ENCODE results near the gene EMID1.

Gene EMID1

DNA sequence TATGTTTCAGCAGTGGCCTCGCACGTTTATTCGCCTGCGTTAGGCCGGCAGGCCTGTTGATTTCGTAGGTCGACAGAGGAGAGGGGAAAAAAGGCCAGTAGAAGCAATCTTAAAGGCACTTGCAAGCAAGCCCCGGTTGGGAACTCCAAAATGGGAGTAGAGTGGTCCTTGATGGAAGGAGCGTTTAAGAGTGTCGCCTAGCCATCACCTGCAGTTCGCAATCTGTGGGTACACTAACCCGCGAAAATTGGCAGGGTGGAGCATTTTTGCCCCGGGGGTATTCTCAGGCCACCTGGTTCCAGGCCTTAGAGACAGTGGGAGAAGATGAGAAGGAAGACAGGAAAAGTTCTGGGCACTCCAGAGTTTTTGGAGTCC lies 63.5 kb downstream of the EMID1 start:
- Mint-ChIP-seq H3K4me3 (peak overlapping the region; percentile 86 to 90), H3K27me3 (no peaks in the 10 kb centered on the region), H3K27ac (peak overlapping the region; percentile 97 to 98), H3K4me1 (ENCODE audit: low read depth in 2 of 2) (peaks cover 51 to 65% of the 10 kb centered on the region in 2 donors), H3K9me3 (no peaks in the 10 kb centered on the region), H3K36me3 (ENCODE audit: insufficient read depth) (peaks cover 57% of the 10 kb centered on the region)
- DNase-seq (no peak), ATAC-seq (replicated peaks) (no peak)

DNA sequence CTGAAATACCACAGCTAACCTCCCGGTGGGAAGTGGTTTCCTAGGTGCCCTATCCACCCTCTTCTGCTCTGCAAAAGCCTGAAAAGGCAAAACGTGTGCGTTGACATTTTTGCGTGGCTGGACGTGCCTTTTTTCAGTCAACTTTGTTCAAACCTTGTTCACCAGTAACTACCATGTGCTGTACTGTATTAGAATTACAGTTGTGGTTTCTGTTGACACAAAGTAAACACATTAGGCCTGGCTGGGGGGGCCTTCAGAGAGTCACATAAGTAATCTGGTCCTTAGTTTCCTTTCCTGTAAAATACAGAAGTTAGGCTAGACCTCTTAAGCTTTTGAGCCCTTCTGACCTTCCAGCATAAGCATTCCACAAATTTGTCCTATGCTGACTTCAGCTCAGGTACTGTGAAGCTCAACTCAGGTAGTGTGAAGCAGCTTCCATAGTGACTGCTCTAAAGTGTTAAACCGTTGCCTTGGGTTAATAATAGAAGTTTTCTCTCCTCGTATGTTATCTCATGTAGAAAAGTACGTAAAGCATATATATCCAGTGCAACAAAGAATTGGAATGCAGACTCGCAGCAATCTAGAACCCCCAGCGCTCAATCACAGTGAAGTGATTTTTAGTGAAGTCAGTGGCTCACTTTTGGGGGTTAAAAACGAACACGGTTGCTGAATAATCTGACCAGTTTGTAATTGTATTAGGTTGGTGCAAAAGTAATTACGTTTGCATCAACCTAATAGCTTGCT lies 64.2 kb downstream of the EMID1 start:
- Mint-ChIP-seq H3K9me3 (no peaks in the 10 kb centered on the region), H3K4me1 (ENCODE audit: low read depth in 2 of 2) (peaks cover 56 to 72% of the 10 kb centered on the region in 2 donors), H3K27ac (peak overlapping the region; percentile 97 to 98), H3K4me3 (peak overlapping the region; percentile 86 to 90), H3K36me3 (ENCODE audit: insufficient read depth) (peaks cover 64% of the 10 kb centered on the region), H3K27me3 (no peaks in the 10 kb centered on the region)
- ATAC-seq (replicated peaks) (no peak), DNase-seq (no peak)

DNA sequence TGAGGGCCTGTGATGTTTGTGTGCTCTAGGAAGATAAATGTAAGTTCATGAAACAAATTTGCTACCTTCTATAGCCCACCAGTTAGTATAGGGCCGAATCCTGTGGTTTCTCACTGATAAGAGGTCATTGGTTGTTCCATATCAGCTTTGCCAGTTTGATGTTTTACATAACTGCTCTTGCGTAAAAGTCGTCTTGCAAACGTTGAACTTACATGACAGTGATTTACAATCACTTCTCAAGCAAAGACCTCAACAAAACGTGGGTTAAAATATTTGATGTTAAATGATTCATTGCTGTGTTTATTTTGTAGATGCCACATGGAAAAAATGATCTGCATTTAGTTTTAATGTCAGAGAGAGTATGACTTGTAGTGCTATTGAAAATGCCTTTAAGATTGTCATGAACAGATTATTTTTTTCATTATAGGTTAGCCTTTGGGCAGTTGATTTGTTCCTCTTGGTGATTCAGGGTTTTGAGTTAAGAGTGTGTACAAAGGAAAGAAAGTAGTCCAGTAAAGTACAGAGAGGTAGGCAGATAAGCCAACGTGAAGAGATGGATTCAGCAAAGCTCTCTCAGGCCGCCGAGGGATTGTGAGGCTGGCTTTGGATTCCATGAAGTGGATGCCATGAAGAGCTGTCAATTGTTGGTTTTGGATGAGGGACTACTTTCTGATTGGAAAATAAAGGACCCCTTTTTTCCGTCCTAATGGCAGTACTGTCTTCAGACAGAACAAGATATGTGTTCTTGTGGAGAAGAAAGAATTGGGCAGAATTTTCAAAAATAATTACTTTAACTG lies 65.0 kb downstream of the EMID1 start:
- Mint-ChIP-seq H3K4me3 (peak overlapping the region; percentile 86 to 90), H3K27me3 (no peaks in the 10 kb centered on the region), H3K36me3 (ENCODE audit: insufficient read depth) (peaks cover 71% of the 10 kb centered on the region), H3K9me3 (no peaks in the 10 kb centered on the region), H3K4me1 (ENCODE audit: low read depth in 2 of 2) (peaks cover 57 to 79% of the 10 kb centered on the region in 2 donors), H3K27ac (peak overlapping the region; percentile 81 to 98)
- no peak for DNase-seq
- ATAC-seq (replicated peaks), result no peak

DNA sequence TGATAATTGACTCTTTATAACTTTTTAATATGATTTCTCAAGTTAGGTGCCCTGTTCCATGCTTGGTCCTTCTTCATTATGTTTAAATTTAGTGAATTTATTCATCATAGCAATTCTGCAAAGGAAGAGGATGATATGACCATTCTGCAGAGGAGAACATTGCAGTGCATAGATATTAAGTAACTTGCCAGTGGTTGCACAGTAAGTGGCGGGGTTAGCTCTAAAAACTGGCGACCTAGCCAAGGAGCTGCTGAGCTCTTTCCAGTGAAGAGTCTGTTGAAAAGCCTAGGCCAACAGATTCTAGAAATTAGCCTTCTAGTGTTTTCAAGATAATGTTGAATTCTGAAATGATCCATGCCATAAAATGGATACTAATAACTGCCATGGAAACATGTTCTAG lies 66.9 kb downstream of the EMID1 start:
- no peak for DNase-seq
- no peak for ATAC-seq (replicated peaks)
- peaks cover 55 to 81% of the 10 kb centered on the region in 2 donors for H3K4me1 Mint-ChIP-seq (ENCODE audit: low read depth in 2 of 2)
- no peaks in the 10 kb centered on the region for H3K9me3 Mint-ChIP-seq
- H3K27me3 Mint-ChIP-seq, result no peaks in the 10 kb centered on the region
- H3K27ac Mint-ChIP-seq, result peak overlapping the region; percentile 39 to 83
- peak overlapping the region in 1 of 2 donors; percentile 56 for H3K4me3 Mint-ChIP-seq
- H3K36me3 Mint-ChIP-seq (ENCODE audit: insufficient read depth), result peaks cover 86% of the 10 kb centered on the region

DNA sequence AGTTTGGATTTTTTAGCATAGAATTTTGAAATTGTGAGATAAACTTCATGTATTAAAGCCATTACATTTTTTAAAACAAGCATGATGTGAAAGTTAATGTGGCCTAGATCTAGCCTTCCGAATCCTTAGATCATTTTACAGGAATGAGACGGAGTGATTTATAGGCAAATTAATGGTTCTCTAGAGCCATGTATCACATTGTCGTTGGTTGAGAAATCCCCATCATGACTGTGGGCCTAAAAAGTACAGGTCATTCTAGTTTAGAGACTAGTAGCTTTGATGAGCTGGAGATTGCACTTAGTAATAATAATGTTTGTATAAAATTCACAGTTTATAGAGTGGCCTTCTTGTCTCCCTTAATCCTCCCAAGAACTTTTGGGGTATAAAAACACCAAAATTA lies 69.5 kb downstream of the EMID1 start:
- Mint-ChIP-seq H3K4me3 (peak overlapping the region in 1 of 2 donors; percentile 25), H3K27ac (peak overlapping the region in 1 of 2 donors; percentile 83), H3K4me1 (ENCODE audit: low read depth in 2 of 2) (peaks cover 53 to 83% of the 10 kb centered on the region in 2 donors)

DNA sequence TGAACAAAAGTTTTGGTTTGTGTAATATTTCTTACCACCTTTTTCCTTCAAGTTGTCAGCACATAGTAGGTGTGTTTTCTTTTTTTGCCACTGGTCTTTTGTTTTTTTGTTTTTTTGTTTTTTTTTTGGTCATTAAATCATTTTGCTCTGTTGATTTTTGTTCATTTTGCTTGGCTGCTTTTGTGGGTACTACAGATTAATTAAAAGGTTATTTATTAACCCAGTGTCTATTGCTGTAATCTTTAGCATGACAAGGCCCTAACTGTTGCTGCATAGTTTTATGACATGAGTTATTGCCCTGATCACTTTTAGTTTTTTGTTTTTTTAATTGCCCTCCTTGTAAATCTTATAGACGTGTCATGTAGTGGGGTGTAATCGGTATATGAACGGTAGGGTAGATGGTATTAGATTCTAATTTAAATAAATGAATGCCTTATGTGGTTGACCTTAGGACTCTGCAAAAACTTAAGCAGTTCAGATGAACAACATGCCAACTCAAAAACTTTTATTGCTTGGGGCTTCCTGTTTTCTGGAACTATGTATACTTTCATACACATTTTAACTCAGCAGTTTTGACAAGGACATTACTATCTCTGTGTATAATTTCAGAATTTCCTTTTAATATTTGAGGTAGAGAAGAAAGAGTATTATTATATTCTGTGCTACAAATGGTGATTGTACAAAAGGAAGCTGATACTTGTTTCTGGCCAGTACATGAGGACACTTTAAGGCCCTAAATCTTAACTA lies 70.3 kb downstream of the EMID1 start:
- Mint-ChIP-seq H3K4me3 (peak overlapping the region; percentile 27 to 51), H3K27ac (peak overlapping the region; percentile 44 to 89), H3K27me3 (no peaks in the 10 kb centered on the region), H3K36me3 (ENCODE audit: insufficient read depth) (peaks cover 93% of the 10 kb centered on the region), H3K4me1 (ENCODE audit: low read depth in 2 of 2) (peaks cover 45 to 77% of the 10 kb centered on the region in 2 donors), H3K9me3 (no peaks in the 10 kb centered on the region)
- no peak for ATAC-seq (replicated peaks)
- DNase-seq, result no peak

More for the DNA sequence above, 69.5 kb downstream of the EMID1 start:
- H3K27me3 Mint-ChIP-seq, result no peaks in the 10 kb centered on the region
- ATAC-seq (replicated peaks), result no peak
- no peak for DNase-seq
- H3K9me3 Mint-ChIP-seq, result no peaks in the 10 kb centered on the region
- H3K36me3 Mint-ChIP-seq (ENCODE audit: insufficient read depth), result peaks cover 92% of the 10 kb centered on the region

DNA sequence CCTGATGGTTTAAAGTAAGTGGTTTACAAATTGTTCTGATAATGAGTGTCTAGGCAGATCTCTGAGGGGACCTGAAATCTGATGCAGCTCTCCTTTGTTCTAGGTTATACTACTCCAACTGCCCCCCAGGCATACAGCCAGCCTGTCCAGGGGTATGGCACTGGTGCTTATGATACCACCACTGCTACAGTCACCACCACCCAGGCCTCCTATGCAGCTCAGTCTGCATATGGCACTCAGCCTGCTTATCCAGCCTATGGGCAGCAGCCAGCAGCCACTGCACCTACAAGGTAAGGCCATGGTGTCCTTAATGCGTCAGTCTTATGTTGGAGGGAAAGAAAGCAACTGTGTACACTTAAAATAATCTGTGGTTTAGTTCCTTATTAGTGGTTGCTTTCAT lies 72.2 kb downstream of the EMID1 start:
- Mint-ChIP-seq H3K9me3 (no peaks in the 10 kb centered on the region), H3K27ac (peak overlapping the region in 1 of 2 donors; percentile 38), H3K36me3 (ENCODE audit: insufficient read depth) (peaks cover 100% of the 10 kb centered on the region), H3K27me3 (no peaks in the 10 kb centered on the region), H3K4me3 (no peak overlapping the region), H3K4me1 (ENCODE audit: low read depth in 2 of 2) (peaks cover 35 to 69% of the 10 kb centered on the region in 2 donors)
- no peak for DNase-seq
- ATAC-seq (replicated peaks), result no peak

DNA sequence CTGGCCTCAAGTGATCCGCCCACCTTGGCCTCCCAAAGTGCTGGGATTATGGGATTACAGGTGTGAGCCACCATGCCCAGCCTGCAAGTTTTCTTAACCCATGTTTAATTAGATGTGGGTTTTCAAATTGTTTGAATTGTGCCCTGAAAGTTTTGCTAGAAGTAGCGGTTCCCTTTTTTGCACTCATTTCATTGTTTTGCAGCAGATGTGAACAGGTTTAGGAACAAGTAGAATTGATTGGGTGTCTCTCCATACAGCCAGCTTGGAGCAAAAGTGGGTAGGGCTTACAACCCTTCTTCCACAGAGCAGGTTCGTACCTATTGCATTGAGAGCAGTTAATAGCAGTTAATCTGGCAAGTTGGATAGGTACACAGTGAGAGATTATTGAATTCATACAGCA lies 78.5 kb downstream of the EMID1 start:
- Mint-ChIP-seq H3K27ac (no peak overlapping the region), H3K9me3 (no peaks in the 10 kb centered on the region), H3K36me3 (ENCODE audit: insufficient read depth) (peaks cover 100% of the 10 kb centered on the region), H3K27me3 (no peaks in the 10 kb centered on the region), H3K4me3 (no peak overlapping the region), H3K4me1 (ENCODE audit: low read depth in 2 of 2) (peaks cover 8 to 28% of the 10 kb centered on the region in 2 donors)
- no peak for ATAC-seq (replicated peaks)
- DNase-seq, result no peak

DNA sequence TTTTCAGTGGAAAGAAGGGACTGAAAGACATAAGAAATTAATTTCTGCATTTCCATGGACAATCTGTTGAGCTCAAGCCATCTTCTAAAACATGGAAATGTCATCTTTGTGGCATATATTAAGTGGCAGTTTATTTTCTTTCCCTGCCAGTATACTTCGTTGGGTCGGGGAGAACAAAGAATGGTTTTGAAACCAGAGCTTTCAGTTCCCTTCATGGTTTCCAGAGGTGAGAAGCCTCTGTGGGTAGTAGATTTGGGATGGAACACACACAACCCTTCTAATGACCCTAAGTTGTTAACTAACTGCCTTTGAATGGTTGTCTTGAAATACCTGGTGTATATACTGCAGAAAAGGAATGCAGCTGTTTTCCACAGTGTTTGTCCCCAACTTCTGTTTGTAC lies 83.1 kb downstream of the EMID1 start:
- no peak overlapping the region for H3K4me3 Mint-ChIP-seq
- H3K27ac Mint-ChIP-seq, result peak overlapping the region; percentile 11 to 34
- peaks cover 12 to 30% of the 10 kb centered on the region in 2 donors for H3K4me1 Mint-ChIP-seq (ENCODE audit: low read depth in 2 of 2)

DNA sequence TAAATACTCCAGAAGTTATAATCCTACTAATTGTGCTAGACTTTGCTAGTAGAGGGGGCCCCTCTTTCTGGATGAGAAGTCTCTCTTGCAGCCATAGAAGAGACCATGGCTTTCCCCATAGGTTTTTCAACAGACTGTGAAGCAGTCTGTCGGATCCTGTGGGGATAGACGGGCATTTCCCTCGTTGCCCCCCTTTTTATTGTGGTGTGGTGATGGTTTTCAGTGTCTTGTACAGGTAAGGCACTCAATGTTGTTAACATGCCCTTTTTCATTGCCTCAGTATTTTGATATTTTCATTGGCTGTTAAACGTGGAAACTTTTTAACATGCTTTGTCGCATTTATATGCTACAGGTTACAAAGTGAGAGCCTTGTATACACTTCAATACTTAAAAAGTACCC lies 84.4 kb downstream of the EMID1 start:
- H3K27ac Mint-ChIP-seq, result no peak overlapping the region
- H3K36me3 Mint-ChIP-seq (ENCODE audit: insufficient read depth), result peaks cover 95% of the 10 kb centered on the region
- DNase-seq (no peak), ATAC-seq (replicated peaks) (no peak)
- H3K4me1 Mint-ChIP-seq (ENCODE audit: low read depth in 2 of 2), result peaks cover 12 to 30% of the 10 kb centered on the region in 2 donors
- H3K9me3 Mint-ChIP-seq, result no peaks in the 10 kb centered on the region
- H3K4me3 Mint-ChIP-seq, result no peak overlapping the region
- H3K27me3 Mint-ChIP-seq, result no peaks in the 10 kb centered on the region

More for the DNA sequence above, 83.1 kb downstream of the EMID1 start:
- no peak for DNase-seq
- Mint-ChIP-seq H3K27me3 (no peaks in the 10 kb centered on the region), H3K36me3 (ENCODE audit: insufficient read depth) (peaks cover 95% of the 10 kb centered on the region), H3K9me3 (no peaks in the 10 kb centered on the region)
- no peak for ATAC-seq (replicated peaks)

DNA sequence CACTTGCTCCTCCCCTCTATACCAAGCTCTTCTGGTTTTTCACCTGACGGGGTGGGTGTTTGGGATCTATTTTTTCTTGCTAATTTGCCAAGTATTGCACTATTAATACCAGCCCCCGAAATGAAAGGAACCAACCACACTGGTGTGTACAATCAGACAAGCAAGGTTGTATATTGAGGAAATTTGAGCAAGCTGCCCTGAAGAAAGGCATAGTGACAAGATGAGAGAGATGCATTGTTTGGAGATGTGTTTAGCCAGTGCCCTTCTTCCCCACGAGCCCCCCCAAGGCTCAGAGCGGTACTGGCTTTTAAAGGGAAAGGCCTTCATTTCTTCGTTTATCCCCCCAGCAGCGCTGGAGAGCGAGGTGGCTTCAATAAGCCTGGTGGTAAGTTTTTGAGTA lies 85.5 kb downstream of the EMID1 start:
- ATAC-seq (replicated peaks) (no peak), DNase-seq (no peak)
- Mint-ChIP-seq H3K4me1 (ENCODE audit: low read depth in 2 of 2) (peaks cover 12 to 30% of the 10 kb centered on the region in 2 donors), H3K4me3 (no peak overlapping the region), H3K36me3 (ENCODE audit: insufficient read depth) (peaks cover 95% of the 10 kb centered on the region), H3K27me3 (no peaks in the 10 kb centered on the region), H3K27ac (no peak overlapping the region), H3K9me3 (no peaks in the 10 kb centered on the region)

DNA sequence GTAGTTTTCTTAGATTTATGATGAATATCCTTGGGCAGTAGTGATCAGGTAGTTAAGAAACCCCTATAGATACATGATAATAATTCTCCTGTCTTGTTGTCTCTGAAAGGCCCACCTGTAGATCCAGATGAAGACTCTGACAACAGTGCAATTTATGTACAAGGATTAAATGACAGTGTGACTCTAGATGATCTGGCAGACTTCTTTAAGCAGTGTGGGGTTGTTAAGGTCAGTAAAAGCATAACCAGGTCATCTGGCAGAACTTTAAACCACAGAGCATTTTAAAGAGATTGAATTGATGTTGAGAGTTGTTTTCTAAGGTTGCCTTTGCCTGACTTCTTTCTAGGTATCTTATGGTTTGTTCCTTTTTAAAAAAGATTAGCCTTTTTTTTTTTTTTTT lies 86.7 kb downstream of the EMID1 start:
- DNase-seq (no peak), ATAC-seq (replicated peaks) (no peak)
- peaks cover 8 to 22% of the 10 kb centered on the region in 2 donors for H3K4me1 Mint-ChIP-seq (ENCODE audit: low read depth in 2 of 2)
- H3K27me3 Mint-ChIP-seq, result no peaks in the 10 kb centered on the region
- H3K4me3 Mint-ChIP-seq, result no peak overlapping the region
- no peak overlapping the region for H3K27ac Mint-ChIP-seq
- no peaks in the 10 kb centered on the region for H3K9me3 Mint-ChIP-seq
- H3K36me3 Mint-ChIP-seq (ENCODE audit: insufficient read depth), result peaks cover 95% of the 10 kb centered on the region

DNA sequence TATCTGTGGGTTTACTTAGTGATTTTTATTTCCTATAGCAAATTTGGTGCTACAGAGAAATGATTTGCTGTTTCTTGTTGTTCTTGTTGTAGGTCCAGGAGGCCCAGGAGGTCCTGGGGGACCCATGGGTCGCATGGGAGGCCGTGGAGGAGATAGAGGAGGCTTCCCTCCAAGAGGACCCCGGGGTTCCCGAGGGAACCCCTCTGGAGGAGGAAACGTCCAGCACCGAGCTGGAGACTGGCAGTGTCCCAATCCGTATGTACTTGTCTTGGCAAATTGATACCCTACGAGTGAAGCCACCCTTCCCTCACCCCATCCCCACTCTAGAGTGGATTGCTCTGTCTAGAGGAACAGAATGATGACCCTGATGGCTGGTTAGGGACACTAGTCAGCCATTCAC lies 92.9 kb downstream of the EMID1 start:
- Mint-ChIP-seq H3K27me3 (no peaks in the 10 kb centered on the region), H3K36me3 (ENCODE audit: insufficient read depth) (peaks cover 87% of the 10 kb centered on the region)

More for the DNA sequence above, 92.9 kb downstream of the EMID1 start:
- H3K4me1 Mint-ChIP-seq (ENCODE audit: low read depth in 2 of 2), result peaks cover 6 to 13% of the 10 kb centered on the region in 2 donors
- no peak overlapping the region for H3K4me3 Mint-ChIP-seq
- H3K9me3 Mint-ChIP-seq, result no peaks in the 10 kb centered on the region
- DNase-seq (no peak), ATAC-seq (replicated peaks) (no peak)
- H3K27ac Mint-ChIP-seq, result peak overlapping the region; percentile 49 to 85
